Measurements from ENCODE around the gene KRTAP5-5. TPM values are rescaled to one million over a fixed set of nuclear protein-coding genes. Genes with fewer than 3 reads are reported as not detected.
"Not testable (repeated sequence)": the region's sequence is repeated elsewhere in the genome, so short reads cannot be mapped to it uniquely, and the experiment has no call there.

Gene KRTAP5-5
- total and polyA plus RNA-seq, 7 donors, result 0.28 to 0.92 TPM; not detected in 5

DNA sequence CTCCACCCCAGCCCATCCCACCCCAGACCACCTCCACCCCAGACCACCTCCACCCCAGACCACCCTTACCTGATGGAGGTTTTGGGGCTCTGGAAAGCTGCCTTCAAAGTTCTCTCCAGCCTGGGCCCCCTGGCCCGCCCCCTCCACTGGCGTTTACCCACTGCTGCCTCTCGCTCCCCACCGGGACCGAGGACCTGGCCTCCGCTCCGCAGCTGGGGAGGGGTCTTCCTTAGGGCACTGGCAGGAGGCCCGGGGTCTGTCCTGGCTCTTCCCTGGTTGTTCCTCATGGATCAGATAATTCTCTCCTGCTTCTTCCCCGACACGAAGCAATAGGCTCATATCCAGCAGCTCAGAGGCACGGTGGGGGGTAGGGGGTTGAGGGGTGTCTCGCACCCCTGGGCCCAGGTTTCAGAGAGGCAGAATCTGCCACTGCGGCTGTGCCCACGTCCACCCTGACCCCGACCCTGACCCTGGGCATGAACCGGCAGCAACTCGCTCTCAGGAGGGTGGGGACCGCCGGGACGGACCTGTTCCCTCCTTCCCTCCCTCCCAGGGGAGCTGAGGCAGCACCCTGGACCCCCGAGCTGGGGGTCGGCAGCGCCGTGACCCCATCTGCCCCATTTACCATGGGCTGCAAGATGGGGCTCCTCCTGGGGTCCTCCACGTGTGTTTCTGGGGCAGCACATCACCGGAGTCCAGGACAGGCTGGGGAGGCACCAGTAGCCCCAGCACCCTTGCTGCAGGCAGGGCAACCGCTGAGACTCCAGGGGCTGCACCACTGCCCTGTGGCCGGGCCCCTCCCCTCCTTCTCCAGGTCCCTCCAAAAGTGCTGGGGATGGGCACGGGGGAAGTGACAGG lies 12.9 kb downstream of the KRTAP5-5 start:
- peak; percentile 42 for DNase-seq
- Histone ChIP-seq H3K9me3 (no peaks in the 10 kb centered on the region), H3K36me3 (no peaks in the 10 kb centered on the region), H3K4me3 (no peak overlapping the region), H3K27me3 (peaks cover 0 to 35% (median 11%) of the 10 kb centered on the region in 3 donors), H3K27ac (no peak overlapping the region), H3K4me1 (no peaks in the 10 kb centered on the region)
- intact Hi-C loops (cut with DNase I), result no loop called here
- no peak for TF ChIP-seq POLR2AphosphoS5 (IDR thresholded peaks at IDR 0.05)
- TF ChIP-seq POLR2A (IDR thresholded peaks at IDR 0.05), result no peak
- TF ChIP-seq, protein P1, sequence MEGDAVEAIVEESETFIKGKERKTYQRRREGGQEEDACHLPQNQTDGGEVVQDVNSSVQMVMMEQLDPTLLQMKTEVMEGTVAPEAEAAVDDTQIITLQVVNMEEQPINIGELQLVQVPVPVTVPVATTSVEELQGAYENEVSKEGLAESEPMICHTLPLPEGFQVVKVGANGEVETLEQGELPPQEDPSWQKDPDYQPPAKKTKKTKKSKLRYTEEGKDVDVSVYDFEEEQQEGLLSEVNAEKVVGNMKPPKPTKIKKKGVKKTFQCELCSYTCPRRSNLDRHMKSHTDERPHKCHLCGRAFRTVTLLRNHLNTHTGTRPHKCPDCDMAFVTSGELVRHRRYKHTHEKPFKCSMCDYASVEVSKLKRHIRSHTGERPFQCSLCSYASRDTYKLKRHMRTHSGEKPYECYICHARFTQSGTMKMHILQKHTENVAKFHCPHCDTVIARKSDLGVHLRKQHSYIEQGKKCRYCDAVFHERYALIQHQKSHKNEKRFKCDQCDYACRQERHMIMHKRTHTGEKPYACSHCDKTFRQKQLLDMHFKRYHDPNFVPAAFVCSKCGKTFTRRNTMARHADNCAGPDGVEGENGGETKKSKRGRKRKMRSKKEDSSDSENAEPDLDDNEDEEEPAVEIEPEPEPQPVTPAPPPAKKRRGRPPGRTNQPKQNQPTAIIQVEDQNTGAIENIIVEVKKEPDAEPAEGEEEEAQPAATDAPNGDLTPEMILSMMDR (IDR thresholded peaks at IDR 0.05), result no peak
- WGBS, 2 donors, result 84 to 85% methylated on average over 29 of the region's 29 CpGs

- Histone ChIP-seq H3K9me3 (no peaks in the 10 kb centered on the region), H3K27me3 (peaks cover 0 to 35% (median 11%) of the 10 kb centered on the region in 3 donors), H3K36me3 (no peaks in the 10 kb centered on the region), H3K27ac (no peak overlapping the region), H3K4me3 (no peak overlapping the region), H3K4me1 (no peaks in the 10 kb centered on the region)
- peak; percentile 53 for DNase-seq
- no peak for TF ChIP-seq POLR2A (IDR thresholded peaks at IDR 0.05)
- TF ChIP-seq POLR2AphosphoS5 (IDR thresholded peaks at IDR 0.05), result no peak
- TF ChIP-seq, protein P1 (IDR thresholded peaks at IDR 0.05), result no peak
- TF ChIP-seq EP300 (IDR thresholded peaks at IDR 0.05), result no peak
- intact Hi-C loops (cut with DNase I), result no loop called here
- WGBS, 2 donors, result 94% methylated on average over 20 of the region's 20 CpGs
Measured at GRCh38 chr11:1643146-1643690, 13.6 kb downstream of the KRTAP5-5 start.

DNA sequence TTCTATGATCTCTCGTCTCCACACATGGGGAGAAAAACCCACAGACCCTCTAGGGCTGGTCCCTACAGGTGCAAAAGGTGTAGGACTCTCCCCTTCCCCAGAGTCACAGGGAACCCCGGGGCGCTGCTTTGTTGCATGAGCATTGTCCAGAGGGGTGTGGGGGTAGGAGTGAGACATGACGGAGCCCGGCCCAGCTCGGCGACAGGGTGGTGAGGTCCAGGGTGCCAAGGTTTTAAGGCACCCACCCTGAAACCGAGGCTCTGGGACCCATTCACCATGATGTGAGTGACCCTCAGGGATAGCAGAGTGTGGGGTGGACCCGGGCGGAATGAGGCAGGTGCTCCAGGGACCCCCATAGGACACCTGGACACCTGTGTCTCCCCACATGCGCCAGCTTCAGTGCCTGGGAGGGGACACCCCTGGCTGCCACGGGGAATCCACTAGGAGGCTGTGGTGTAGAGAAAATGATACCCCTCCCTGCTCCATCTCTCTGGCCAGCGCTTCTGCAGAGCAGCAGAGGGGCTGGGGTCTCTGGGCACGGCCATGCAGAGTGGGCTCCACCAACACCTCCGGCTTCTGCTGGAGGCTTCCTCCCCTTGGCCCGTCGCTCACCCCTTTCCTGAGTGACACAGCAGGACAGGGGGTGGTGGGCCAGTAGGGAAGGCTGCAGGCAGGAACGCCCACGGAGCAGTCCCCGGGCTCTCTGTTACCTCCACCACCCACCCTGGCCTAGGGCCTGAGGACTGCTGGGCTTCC lies 15.2 kb downstream of the KRTAP5-5 start:
- no peaks in the 10 kb centered on the region for H3K9me3 ChIP-seq
- H3K4me3 ChIP-seq, result no peak overlapping the region
- H3K27ac ChIP-seq, result no peak overlapping the region
- intact Hi-C loops (cut with DNase I), result no loop called here
- 77 to 85% methylated on average over 20 of the region's 20 CpGs for WGBS, 2 donors
- TF ChIP-seq EP300 (IDR thresholded peaks at IDR 0.05) (no peak), POLR2A (IDR thresholded peaks at IDR 0.05) (no peak), POLR2AphosphoS5 (IDR thresholded peaks at IDR 0.05) (no peak)
- TF ChIP-seq, protein P1 (IDR thresholded peaks at IDR 0.05), result no peak
- peaks cover 0 to 21% (median 9%) of the 10 kb centered on the region in 3 donors for H3K27me3 ChIP-seq
- H3K36me3 ChIP-seq, result no peaks in the 10 kb centered on the region
- DNase-seq, result peak; percentile 52
- H3K4me1 ChIP-seq, result no peaks in the 10 kb centered on the region

DNA sequence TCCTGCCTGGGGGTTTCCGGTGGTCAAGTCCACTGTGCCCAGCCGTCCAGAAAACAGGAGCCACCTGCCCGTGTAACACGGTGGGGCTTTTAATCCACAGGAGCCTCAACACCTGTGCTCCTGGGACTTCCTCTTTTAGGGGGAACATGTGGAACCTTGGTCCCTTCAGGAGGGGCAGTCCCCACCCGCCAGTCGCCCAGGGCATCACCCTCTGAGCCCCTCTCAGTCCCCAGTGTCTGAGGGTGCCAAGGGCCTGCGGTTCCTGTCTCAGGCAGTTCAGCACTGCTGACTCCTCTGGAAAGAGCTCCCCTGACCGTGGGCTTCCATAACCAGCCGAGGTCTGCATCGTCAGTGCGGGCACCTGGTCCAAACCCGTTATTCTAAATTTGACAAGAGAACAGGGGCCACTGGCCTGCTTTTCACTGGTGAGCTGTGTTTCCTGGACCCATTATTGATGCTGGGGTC lies 15.8 kb downstream of the KRTAP5-5 start:
- Histone ChIP-seq H3K4me3 (no peak overlapping the region), H3K27ac (no peak overlapping the region), H3K9me3 (no peaks in the 10 kb centered on the region), H3K36me3 (no peaks in the 10 kb centered on the region), H3K4me1 (no peaks in the 10 kb centered on the region), H3K27me3 (peaks cover 0 to 15% (median 2%) of the 10 kb centered on the region in 3 donors)
- intact Hi-C loops (cut with DNase I), result no loop called here
- no peak for DNase-seq
- no peak for TF ChIP-seq POLR2A (IDR thresholded peaks at IDR 0.05)
- 63 to 82% methylated on average over 12 of the region's 12 CpGs for WGBS, 2 donors

- H3K4me1 ChIP-seq; H3K36me3 ChIP-seq; DNase-seq; H3K9me3 ChIP-seq; intact Hi-C loops (cut with DNase I); H3K27me3 ChIP-seq; H3K4me3 ChIP-seq; H3K27ac ChIP-seq: not testable (repeated sequence)
- 90 to 94% methylated on average over 10 of the region's 10 CpGs for WGBS, 2 donors
Measured at GRCh38 chr11:1646540-1646939, 17.0 kb downstream of the KRTAP5-5 start.

Data from sigmoid colon (tissue), 7 donors.